HUES6 (cell line): ENCODE results near the gene PRDM12.
A peak's percentile ranks its signal among the peaks of the same experiment; 100 is the strongest.
"Not testable (repeated sequence)": the region's sequence is repeated elsewhere in the genome, so short reads cannot be mapped to it uniquely, and the experiment has no call there.

Source experiments
- H3K27ac ChIP-seq: 2 replicates; pipeline ENCODE4 v1.7.0; 2013; ENCODE audit warnings: low read depth, mild to moderate bottlenecking, low read length, inconsistent platforms
- H3K27me3 ChIP-seq: 2 replicates; pipeline ENCODE4 v1.6.1; 2013; ENCODE audit warnings: low read length; ENCODE audit not compliant: control insufficient read depth, insufficient read depth
- H3K36me3 ChIP-seq: 2 replicates; pipeline ENCODE4 v1.6.1; 2013; ENCODE audit warnings: low read length; ENCODE audit not compliant: control insufficient read depth, insufficient read depth
- H3K4me1 ChIP-seq: 2 replicates; pipeline ENCODE4 v1.6.1; 2013; ENCODE audit warnings: low read length; ENCODE audit not compliant: control insufficient read depth, insufficient read depth
- H3K4me3 ChIP-seq: 2 replicates; pipeline ENCODE4 v1.5.1; 2013; ENCODE audit warnings: low read depth, low read length
- H3K9ac ChIP-seq: one replicate; pipeline ENCODE4 v1.6.1; 2013; ENCODE audit warnings: mild to moderate bottlenecking, low read length
- H3K9me3 ChIP-seq: 2 replicates; pipeline ENCODE4 v1.6.1; 2013; ENCODE audit warnings: low read depth, low read length; ENCODE audit not compliant: control insufficient read depth, insufficient read depth

The PRDM12 gene

DNA sequence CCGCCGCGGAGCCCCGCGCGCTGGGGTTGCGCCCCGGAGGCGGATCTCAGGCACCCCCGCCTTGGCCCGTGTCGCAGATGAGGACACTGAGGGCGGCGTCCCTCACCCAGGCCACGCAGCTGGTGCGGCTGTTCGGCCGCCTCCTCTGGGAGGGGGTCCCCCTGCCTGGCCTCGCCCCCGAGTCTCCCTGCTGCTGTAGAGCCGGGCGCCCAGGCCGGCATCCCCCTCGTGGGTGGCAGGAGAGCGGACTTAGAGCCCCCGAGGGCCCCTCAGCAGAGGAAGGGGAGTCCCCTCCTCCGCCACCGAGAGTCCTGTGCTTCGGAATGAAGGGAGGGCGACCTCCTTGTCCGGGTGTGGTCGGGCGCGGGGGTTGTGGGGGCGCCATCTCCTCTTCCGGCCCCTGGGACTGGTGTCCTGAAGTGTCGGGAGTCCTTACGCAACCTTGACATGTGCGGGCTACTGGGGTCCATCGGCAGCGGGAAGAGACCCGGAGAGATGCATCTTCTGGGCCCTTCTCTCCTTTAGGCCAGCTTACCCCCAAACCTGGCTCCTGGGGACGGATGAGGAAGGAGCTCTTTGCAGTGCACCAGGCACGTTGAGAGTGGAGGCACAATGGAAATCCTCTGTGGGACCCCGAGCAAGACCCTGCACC lies 17.5 kb downstream of the PRDM12 start:
- no peaks in the 10 kb centered on the region for H3K36me3 ChIP-seq
- H3K9me3 ChIP-seq: peaks cover 8% of the 10 kb centered on the region
- peak overlapping the region; percentile 80 for H3K4me3 ChIP-seq
- no peak overlapping the region for H3K27ac ChIP-seq
- H3K9ac ChIP-seq: no peak overlapping the region
- H3K27me3 ChIP-seq: peaks cover 54% of the 10 kb centered on the region
- peaks cover 10% of the 10 kb centered on the region for H3K4me1 ChIP-seq

- H3K9me3 ChIP-seq: peaks cover 8% of the 10 kb centered on the region
- H3K4me3 ChIP-seq: peak overlapping the region; percentile 80
- peaks cover 47% of the 10 kb centered on the region for H3K27me3 ChIP-seq
- no peak overlapping the region for H3K9ac ChIP-seq
- H3K27ac ChIP-seq: no peak overlapping the region
- peaks cover 10% of the 10 kb centered on the region for H3K4me1 ChIP-seq
- H3K36me3 ChIP-seq: no peaks in the 10 kb centered on the region
Observed at GRCh38 chr9:130682421-130683121, 18.2 kb downstream of the PRDM12 start.

GRCh38 chr9:130685104-130685503 lies 20.7 kb downstream of the PRDM12 start:
- H3K27me3 ChIP-seq: peaks cover 22% of the 10 kb centered on the region
- no peak overlapping the region for H3K4me3 ChIP-seq
- H3K9ac ChIP-seq: no peak overlapping the region
- H3K27ac ChIP-seq: no peak overlapping the region
- peaks cover 15% of the 10 kb centered on the region for H3K4me1 ChIP-seq
- H3K9me3 ChIP-seq: peaks cover 8% of the 10 kb centered on the region
- H3K36me3 ChIP-seq: no peaks in the 10 kb centered on the region

DNA sequence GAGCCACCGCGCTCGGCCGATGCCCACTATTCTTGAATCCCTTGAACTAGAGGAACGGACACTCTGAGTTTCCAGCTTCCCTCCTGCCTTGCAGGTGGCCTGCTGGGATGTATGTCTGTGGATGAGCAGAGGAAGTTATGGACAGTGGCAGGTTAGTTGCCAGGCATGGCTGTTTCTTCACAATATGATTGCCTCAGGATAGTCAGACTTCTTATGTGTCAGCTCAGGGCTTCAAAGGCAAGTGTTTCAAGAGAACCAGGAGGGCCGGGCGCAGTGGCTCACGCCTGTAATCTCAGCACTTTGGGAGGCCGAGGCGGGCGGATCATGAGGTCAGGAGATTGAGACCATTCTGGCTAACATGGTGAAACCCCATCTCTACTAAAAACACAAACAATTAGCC lies 21.6 kb downstream of the PRDM12 start:
- peaks cover 12% of the 10 kb centered on the region for H3K4me1 ChIP-seq
- not testable (repeated sequence) for H3K36me3 ChIP-seq, H3K9me3 ChIP-seq, H3K27ac ChIP-seq, H3K4me3 ChIP-seq, H3K9ac ChIP-seq
- peaks cover 14% of the 10 kb centered on the region for H3K27me3 ChIP-seq

GRCh38 chr9:130687615-130688014 lies 23.2 kb downstream of the PRDM12 start:
- H3K9me3 ChIP-seq: peaks cover 8% of the 10 kb centered on the region
- H3K4me3 ChIP-seq: no peak overlapping the region

DNA sequence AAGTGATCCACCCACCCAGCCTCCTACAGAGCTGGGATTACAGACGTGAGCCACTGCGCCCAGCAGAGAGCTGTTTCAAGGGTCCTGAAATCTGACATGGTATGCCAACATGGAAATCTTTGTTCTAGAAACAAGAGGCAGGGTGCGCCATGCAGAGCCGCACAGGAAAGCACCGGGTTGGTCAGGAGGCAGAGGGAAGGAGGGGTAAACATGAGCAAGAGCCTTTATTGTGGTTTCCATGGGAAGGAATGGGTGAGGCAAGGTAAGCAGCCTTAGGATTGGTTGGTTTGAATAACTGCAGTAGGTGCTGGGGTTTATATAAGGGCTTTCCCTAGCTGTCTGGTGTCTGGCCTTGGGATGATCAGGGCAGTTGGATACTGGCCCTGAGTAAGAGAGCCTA lies 23.7 kb downstream of the PRDM12 start:
- no peak overlapping the region for H3K27ac ChIP-seq
- peaks cover 11% of the 10 kb centered on the region for H3K4me1 ChIP-seq
- H3K9ac ChIP-seq: no peak overlapping the region
- no peak overlapping the region for H3K4me3 ChIP-seq
- peaks cover 8% of the 10 kb centered on the region for H3K9me3 ChIP-seq
- H3K36me3 ChIP-seq: no peaks in the 10 kb centered on the region
- no peaks in the 10 kb centered on the region for H3K27me3 ChIP-seq

More at GRCh38 chr9:130687615-130688014, 23.2 kb downstream of the PRDM12 start:
- Histone ChIP-seq H3K9ac (no peak overlapping the region), H3K27me3 (no peaks in the 10 kb centered on the region), H3K4me1 (peaks cover 11% of the 10 kb centered on the region), H3K36me3 (no peaks in the 10 kb centered on the region), H3K27ac (no peak overlapping the region)

DNA sequence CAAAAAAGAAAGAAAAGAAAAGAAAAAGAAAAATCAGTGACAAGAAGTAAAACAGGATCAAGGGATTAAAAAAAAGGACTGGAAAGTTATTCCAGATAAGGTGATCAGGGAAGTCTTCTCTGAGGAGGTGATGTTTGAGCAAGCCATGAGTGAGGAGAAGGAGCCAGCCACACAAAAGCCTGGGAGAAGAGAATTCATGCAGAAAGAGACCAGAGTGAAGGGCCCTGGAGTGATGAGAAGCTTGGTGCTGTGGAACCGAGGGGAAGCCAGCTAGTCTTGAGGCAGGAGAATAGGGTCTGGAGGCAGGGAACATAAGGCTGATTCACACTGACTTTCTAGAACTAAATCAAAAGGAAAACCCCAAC lies 25.2 kb downstream of the PRDM12 start:
- Histone ChIP-seq H3K27ac (no peak overlapping the region), H3K9me3 (peaks cover 8% of the 10 kb centered on the region), H3K4me3 (0 out of 2 replicates have a peak overlapping the region, but pooled peaks have one; percentile 12), H3K27me3 (no peaks in the 10 kb centered on the region), H3K9ac (no peak overlapping the region), H3K4me1 (peaks cover 11% of the 10 kb centered on the region), H3K36me3 (no peaks in the 10 kb centered on the region)

GRCh38 chr9:130689937-130690700 lies 25.7 kb downstream of the PRDM12 start:
- Histone ChIP-seq H3K36me3 (peaks cover 2% of the 10 kb centered on the region), H3K27me3 (no peaks in the 10 kb centered on the region), H3K4me3 (peak overlapping the region; percentile 35), H3K27ac (no peak overlapping the region), H3K9ac (no peak overlapping the region), H3K4me1 (peaks cover 14% of the 10 kb centered on the region), H3K9me3 (peaks cover 3% of the 10 kb centered on the region; the same call in 1 of the 2 replicates)

- Histone ChIP-seq H3K4me1 (peaks cover 16% of the 10 kb centered on the region), H3K27me3 (no peaks in the 10 kb centered on the region), H3K36me3 (peaks cover 23% of the 10 kb centered on the region), H3K9ac (no peak overlapping the region), H3K4me3 (peak overlapping the region; percentile 89), H3K27ac (no peak overlapping the region), H3K9me3 (no peaks in the 10 kb centered on the region)
Observed at GRCh38 chr9:130692321-130692720, 27.9 kb downstream of the PRDM12 start.

DNA sequence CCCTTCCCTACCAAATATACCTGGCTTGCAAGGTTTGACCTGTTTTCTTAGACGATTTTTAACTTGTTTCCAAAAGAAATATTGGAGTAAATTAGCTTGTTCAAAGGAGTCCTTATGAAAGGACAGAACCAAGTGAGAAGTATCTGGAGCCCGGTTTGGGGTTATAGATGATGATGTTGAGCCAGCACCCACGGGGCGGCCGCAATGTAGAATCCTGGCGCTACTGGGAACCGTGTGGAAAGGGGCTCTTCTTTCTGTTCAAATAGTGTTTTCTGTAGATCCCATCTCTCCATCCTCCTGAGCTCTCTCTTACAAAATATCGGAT lies 28.7 kb downstream of the PRDM12 start:
- peak overlapping the region; percentile 41 for H3K9ac ChIP-seq
- H3K36me3 ChIP-seq: peaks cover 29% of the 10 kb centered on the region
- H3K9me3 ChIP-seq: no peaks in the 10 kb centered on the region
- H3K27me3 ChIP-seq: no peaks in the 10 kb centered on the region
- H3K4me1 ChIP-seq: peaks cover 16% of the 10 kb centered on the region
- no peak overlapping the region for H3K27ac ChIP-seq
- peak overlapping the region; percentile 89 for H3K4me3 ChIP-seq
